HCT116 (cell line): ENCODE measurements around the gene MAP3K10. TPM values are rescaled to one million over a fixed set of nuclear protein-coding genes. Genes with fewer than 3 reads are reported as not detected.

Experiments
- ATAC-seq: fragments of 200-7000 bp; cut with Tn5 transposase; 2 replicates; pipeline ENCODE4 v1.9.1; 2020; ENCODE audit warnings: mild to moderate bottlenecking, moderate library complexity
- BruUV-seq: library from RNA; stranded (reverse); fragments of 400-500 nt; replicated peaks from 2 replicates; lab custom pipeline; 2021; lab: Mats Ljungman, UMichigan
- CTCF ChIA-PET: fragments of 300-600 bp; sonication (Branson Sonifier 250); formaldehyde crosslinking; loops from one replicate; lab custom pipeline; 2021; ENCODE audit warnings: antibody characterized with exemption; lab: Charles Lee
- POLR2A ChIA-PET: fragments of 300-600, 350-600 bp; sonication (Branson Sonifier 250); formaldehyde crosslinking; loops from one replicate; lab custom pipeline; 2021; ENCODE audit warnings: antibody characterized with exemption; lab: Charles Lee
- RAD21 ChIA-PET, 2 experiments: fragments of 300-600 bp; sonication (Branson Sonifier 250); formaldehyde crosslinking; loops; one replicate each; lab custom pipeline; 2023; ENCODE audit warnings: low total read pairs in 2 of 2; ENCODE audit not compliant: uncharacterized antibody in 2 of 2, unreplicated experiment in 2 of 2, low non-redundant PET in 1 of 2; lab: Charles Lee
- DNase-seq: peaks from one replicate; pipeline ENCODE4 v3.0.0-alpha.2; 2010; ENCODE audit warnings: low read depth, low spot score
- H2AFZ ChIP-seq: fragments of 200-600 bp; shearing (Covaris generic), sonication (generic); 2 replicates; pipeline ENCODE4 v1.6.1; 2017; ENCODE audit warnings: low read depth, mixed run types, mixed read lengths, antibody characterized with exemption, low read length; ENCODE audit not compliant: poor library complexity, severe bottlenecking
- H3K27ac ChIP-seq: 2 replicates; pipeline ENCODE4 v1.5.1; 2012; ENCODE audit warnings: low read depth, low read length
- H3K27me3 ChIP-seq: fragments of 200-600 bp; sonication (generic); 2 replicates; pipeline ENCODE4 v1.6.1; 2016; ENCODE audit warnings: mixed run types, low read length, mixed read lengths; ENCODE audit not compliant: insufficient read depth
- H3K36me3 ChIP-seq, 2 experiments: fragments of 200-500 bp in 1 of 2; fragments of 200-600 bp in 1 of 2; sonication (Bioruptor generic) in 1 of 2; sonication (generic) in 1 of 2; 2 replicates each; pipeline versions ENCODE4 v1.5.1 to v1.6.1; 2014 to 2016; ENCODE audit warnings: low read length in 2 of 2, inconsistent platforms in 1 of 2, mixed read lengths in 1 of 2, mixed run types in 1 of 2; ENCODE audit not compliant: insufficient read depth in 2 of 2, control insufficient read depth in 1 of 2
- H3K4me1 ChIP-seq, 2 experiments: fragments of 200-600 bp in 1 of 2; sonication (generic) in 1 of 2; 2 replicates each; pipeline versions ENCODE4 v1.5.1 to v1.6.1; 2012 to 2017; ENCODE audit warnings: low read length in 2 of 2, inconsistent platforms in 1 of 2, mild to moderate bottlenecking in 1 of 2, mixed read lengths in 1 of 2, mixed run types in 1 of 2, moderate library complexity in 1 of 2; ENCODE audit not compliant: insufficient read depth in 2 of 2, control insufficient read depth in 1 of 2
- H3K4me2 ChIP-seq: fragments of 200-600 bp; sonication (generic); 2 replicates; pipeline ENCODE4 v1.6.1; 2017; ENCODE audit warnings: mixed run types, low read length, mixed read lengths
- H3K4me3 ChIP-seq, 2 experiments: fragments of 200-600 bp in 1 of 2; sonication (generic) in 1 of 2; replicated peaks in 1 of 2; 2 replicates each; pipeline ENCODE4 v1.5.1; 2011 to 2016; ENCODE audit warnings: low read length in 2 of 2, control low read depth in 1 of 2, low read depth in 1 of 2, mild to moderate bottlenecking in 1 of 2, mixed read lengths in 1 of 2, mixed run types in 1 of 2
- H3K79me2 ChIP-seq: fragments of 200-600 bp; sonication (generic); 2 replicates; pipeline ENCODE4 v1.6.1; 2017; ENCODE audit warnings: mild to moderate bottlenecking, mixed run types, low read length, moderate library complexity, mixed read lengths; ENCODE audit not compliant: insufficient read depth
- H3K9ac ChIP-seq: fragments of 200-600 bp; sonication (generic); 2 replicates; pipeline ENCODE4 v1.6.1; 2016; ENCODE audit warnings: low read length, mixed read lengths
- H3K9me2 ChIP-seq: fragments of 200-600 bp; sonication (generic), shearing (Covaris generic); 2 replicates; pipeline ENCODE4 v1.6.1; 2017; ENCODE audit warnings: mixed run types, mild to moderate bottlenecking, moderate library complexity; ENCODE audit not compliant: insufficient read depth
- H3K9me3 ChIP-seq, 2 experiments: fragments of 200-500 bp in 1 of 2; fragments of 200-600 bp in 1 of 2; sonication (Bioruptor generic) in 1 of 2; sonication (generic) in 1 of 2; 2 replicates each; pipeline ENCODE4 v1.6.1; 2014 to 2017; ENCODE audit warnings: low read length in 2 of 2, mixed read lengths in 2 of 2, inconsistent platforms in 1 of 2, low read depth in 1 of 2, mild to moderate bottlenecking in 1 of 2, mixed run types in 1 of 2, moderate library complexity in 1 of 2; ENCODE audit not compliant: control insufficient read depth in 1 of 2, insufficient read depth in 1 of 2
- H4K20me1 ChIP-seq: fragments of 200-600 bp; sonication (generic), shearing (Covaris generic); 2 replicates; pipeline ENCODE4 v1.6.1; 2017; ENCODE audit warnings: mixed run types, mild to moderate bottlenecking, moderate library complexity; ENCODE audit not compliant: insufficient read depth
- CEBPB ChIP-seq: IDR thresholded peaks from 2 replicates; pipeline ENCODE4 v1.6.1; 2012; ENCODE audit warnings: low read depth
- EZH2 ChIP-seq: fragments of 200-600 bp; sonication (generic); IDR thresholded peaks from 2 replicates; pipeline ENCODE4 v1.6.1; 2017; ENCODE audit warnings: antibody characterized with exemption, mixed run types
- EZH2phosphoT487 ChIP-seq: fragments of 200-600 bp; IDR thresholded peaks from 2 replicates; pipeline ENCODE4 v1.6.1; 2018; ENCODE audit warnings: antibody characterized with exemption, borderline replicate concordance
- FOSL1 ChIP-seq: IDR thresholded peaks from 2 replicates; pipeline ENCODE4 v1.6.1; 2012; ENCODE audit warnings: low read depth
- POLR2A ChIP-seq: IDR thresholded peaks from 2 replicates; pipeline ENCODE4 v1.7.0; 2011; ENCODE audit warnings: borderline replicate concordance; ENCODE audit not compliant: insufficient read depth, insufficient read length; ENCODE audit errors: extremely low read depth
- POLR2AphosphoS5 ChIP-seq: IDR thresholded peaks from 2 replicates; pipeline ENCODE4 v1.6.1; 2011; ENCODE audit warnings: mild to moderate bottlenecking, low read depth, low read length, moderate library complexity
- TCF7L2 ChIP-seq: IDR thresholded peaks from 2 replicates; pipeline ENCODE4 v1.7.0; 2011; ENCODE audit warnings: borderline replicate concordance, inconsistent platforms; ENCODE audit not compliant: insufficient read depth, insufficient read length; ENCODE audit errors: extremely low read depth
- YY1 ChIP-seq: IDR thresholded peaks from 2 replicates; pipeline ENCODE4 v1.6.1; 2011; ENCODE audit warnings: low read length, low read depth, moderate library complexity, mild to moderate bottlenecking; ENCODE audit not compliant: insufficient replicate concordance; ENCODE audit errors: extremely low read depth
- intact Hi-C: fragments of 100-400 bp; cut with micrococcal nuclease; formaldehyde crosslinking; loops from 2 replicates; pipeline ENCODE4 v1.10.0; 2022
- total RNA-seq: library from RNA; stranded (reverse); gene quantifications from one replicate; pipeline ENCODE4 v1.2.1, GENCODE V29; 2021; ENCODE audit not compliant: unreplicated experiment
- TF ChIP-seq, protein P1 (sequence below), 3 experiments: fragments of 200-600 bp in 1 of 3; sonication (generic) in 1 of 3; IDR thresholded peaks in 2 of 3; conservative IDR thresholded peaks in 1 of 3; 2 replicates each; pipeline ENCODE4 v1.5.1; 2012 to 2017; ENCODE audit warnings: low read depth in 2 of 3, low read length in 2 of 3, antibody characterized with exemption in 1 of 3, borderline replicate concordance in 1 of 3, control low read depth in 1 of 3, mild to moderate bottlenecking in 1 of 3, mixed read lengths in 1 of 3, mixed run types in 1 of 3, moderate library complexity in 1 of 3; ENCODE audit not compliant: insufficient read depth in 1 of 3
- TF ChIP-seq, protein P2 (sequence below): IDR thresholded peaks from 2 replicates; pipeline ENCODE4 v1.6.1; 2012

Gene MAP3K10
- total RNA-seq, 1 experiment from 2014 or later = 17.3 TPM

DNA sequence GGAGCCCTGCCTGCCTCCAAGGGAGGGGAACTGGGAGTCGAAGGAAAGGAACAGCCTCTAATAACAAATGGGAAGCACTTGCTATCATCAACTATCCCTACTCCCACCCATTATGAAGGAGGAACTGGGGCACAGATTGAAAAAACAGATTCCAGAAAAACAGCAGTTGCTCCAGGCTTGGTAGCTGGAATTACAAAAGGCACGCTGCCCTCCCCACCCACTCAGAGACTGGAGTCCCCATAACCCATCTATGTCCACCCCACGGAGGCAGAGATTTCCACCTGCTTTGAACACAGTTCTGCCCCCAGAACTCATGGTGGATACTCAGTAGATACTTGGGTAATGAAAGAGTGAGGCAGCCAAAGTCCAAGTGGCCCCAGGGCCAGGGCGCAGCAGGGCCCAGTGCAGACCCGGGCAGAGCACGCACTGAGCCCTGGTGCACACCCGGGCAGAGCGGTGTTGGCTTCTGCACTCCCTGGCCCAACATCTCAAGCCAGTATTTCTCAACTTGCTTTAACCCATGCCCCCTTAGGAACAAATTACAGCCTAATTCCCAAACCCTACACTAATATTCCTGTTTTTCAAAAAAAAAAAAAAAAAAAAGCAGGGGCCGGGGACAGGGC lies 54.4 kb downstream of the MAP3K10 start:
- BruUV-seq = no TSS peak
- Histone ChIP-seq H3K4me1 (no peaks in the 10 kb centered on the region), H4K20me1 (no peaks in the 10 kb centered on the region), H2AFZ (no peak overlapping the region), H3K27me3 (no peaks in the 10 kb centered on the region), H3K9me2 (no peaks in the 10 kb centered on the region), H3K27ac (no peak overlapping the region), H3K79me2 (peaks cover 16% of the 10 kb centered on the region; the same call in 1 of the 2 replicates), H3K9me3 (no peaks in the 10 kb centered on the region), H3K4me2 (no peak overlapping the region), H3K9ac (no peak overlapping the region), H3K4me3 (no peak overlapping the region), H3K36me3 (no peaks in the 10 kb centered on the region; a peak in 1 of 4 replicates)
- ChIA-PET RAD21 (no interaction called here), POLR2A (no interaction called here), CTCF (no interaction called here)
- intact Hi-C loops = no loop called here
- DNase-seq (no peak), ATAC-seq (no peak)
- TF ChIP-seq TCF7L2 (no peak), POLR2A (no peak), EZH2phosphoT487 (no peak), POLR2AphosphoS5 (no peak), YY1 (no peak), CEBPB (no peak), FOSL1 (no peak), EZH2 (no peak)
- TF ChIP-seq, protein P1, sequence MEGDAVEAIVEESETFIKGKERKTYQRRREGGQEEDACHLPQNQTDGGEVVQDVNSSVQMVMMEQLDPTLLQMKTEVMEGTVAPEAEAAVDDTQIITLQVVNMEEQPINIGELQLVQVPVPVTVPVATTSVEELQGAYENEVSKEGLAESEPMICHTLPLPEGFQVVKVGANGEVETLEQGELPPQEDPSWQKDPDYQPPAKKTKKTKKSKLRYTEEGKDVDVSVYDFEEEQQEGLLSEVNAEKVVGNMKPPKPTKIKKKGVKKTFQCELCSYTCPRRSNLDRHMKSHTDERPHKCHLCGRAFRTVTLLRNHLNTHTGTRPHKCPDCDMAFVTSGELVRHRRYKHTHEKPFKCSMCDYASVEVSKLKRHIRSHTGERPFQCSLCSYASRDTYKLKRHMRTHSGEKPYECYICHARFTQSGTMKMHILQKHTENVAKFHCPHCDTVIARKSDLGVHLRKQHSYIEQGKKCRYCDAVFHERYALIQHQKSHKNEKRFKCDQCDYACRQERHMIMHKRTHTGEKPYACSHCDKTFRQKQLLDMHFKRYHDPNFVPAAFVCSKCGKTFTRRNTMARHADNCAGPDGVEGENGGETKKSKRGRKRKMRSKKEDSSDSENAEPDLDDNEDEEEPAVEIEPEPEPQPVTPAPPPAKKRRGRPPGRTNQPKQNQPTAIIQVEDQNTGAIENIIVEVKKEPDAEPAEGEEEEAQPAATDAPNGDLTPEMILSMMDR (IDR thresholded peaks at IDR 0.05 in 2 of 3, conservative IDR thresholded peaks at IDR 0.05 in 1 of 3; ENCODE audit: borderline replicate concordance in 1 of 3, insufficient read depth in 1 of 3, low read depth in 2 of 3, low read length in 2 of 3) = no peak
- TF ChIP-seq, protein P2, sequence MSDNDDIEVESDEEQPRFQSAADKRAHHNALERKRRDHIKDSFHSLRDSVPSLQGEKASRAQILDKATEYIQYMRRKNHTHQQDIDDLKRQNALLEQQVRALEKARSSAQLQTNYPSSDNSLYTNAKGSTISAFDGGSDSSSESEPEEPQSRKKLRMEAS = no peak
